Lower leg skin (tissue), 3 donors: ENCODE measurements around the gene TBC1D2.

Experiments
- CTCF ChIP-seq, 3 donors: fragments of 450-650 bp; IDR thresholded peaks; one replicate each; pipeline ENCODE4 v1.5.1; 2016; ENCODE audit warnings: antibody characterized with exemption in 3 of 3, mild to moderate bottlenecking in 3 of 3, moderate library complexity in 2 of 3
- POLR2A ChIP-seq, 2 donors: fragments of 450-650 bp; IDR thresholded peaks; one replicate each; pipeline ENCODE4 v1.6.1; 2016 to 2017; ENCODE audit warnings: antibody characterized with exemption in 2 of 2, mild to moderate bottlenecking in 1 of 2, moderate library complexity in 1 of 2

DNA sequence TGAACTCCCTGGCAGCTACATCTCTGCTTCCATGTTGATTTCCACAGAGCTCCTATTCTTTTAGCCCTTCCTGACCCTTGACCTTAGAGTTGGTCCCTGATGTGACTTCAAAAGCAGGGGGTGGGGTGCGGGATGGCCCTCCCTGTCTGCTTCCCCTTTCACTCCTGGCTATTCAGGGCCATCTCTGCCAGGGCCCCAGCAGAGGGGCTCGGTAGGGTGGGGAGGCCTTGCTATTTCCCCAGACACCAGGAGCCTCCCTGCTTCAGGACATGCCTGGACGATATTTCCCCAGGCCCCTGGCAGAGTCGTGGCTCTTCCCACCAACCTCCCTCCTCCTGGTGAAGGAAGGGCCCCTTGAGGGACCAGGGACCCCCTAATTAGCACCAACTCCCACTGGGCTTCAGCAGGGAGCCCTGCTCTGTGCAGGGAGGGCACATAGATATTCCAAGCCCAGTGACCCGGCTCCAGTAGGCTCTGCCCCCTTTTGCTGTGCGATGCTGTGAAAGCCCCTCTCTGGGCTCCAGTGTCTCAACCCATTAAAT lies 80.3 kb downstream of the TBC1D2 start:
- TF ChIP-seq CTCF (IDR thresholded peaks at IDR 0.05) (no peak), POLR2A (IDR thresholded peaks at IDR 0.05) (no peak)
